ENCODE results near the gene CRYGS.

The CRYGS gene

GRCh38 chr3:186489507-186489906 is 54.7 kb downstream of the CRYGS start:
- DNase-seq = no peak

All from NCI-H82 (cell line).